H1 (cell line): ENCODE results near the gene TMEM156. TPM values are rescaled to one million over a fixed set of nuclear protein-coding genes. Genes with fewer than 3 reads are reported as not detected.

Source experiments
- ATF2 ChIP-seq: IDR thresholded peaks from 2 replicates; pipeline ENCODE4 v1.6.1; 2012; ENCODE audit warnings: low read length, inconsistent platforms
- SAP30 ChIP-seq: fragments of 300-600 bp; sonication (generic); IDR thresholded peaks from 2 replicates; pipeline ENCODE4 v1.7.1; 2012; ENCODE audit warnings: low read length, moderate library complexity, mild to moderate bottlenecking, inconsistent platforms; ENCODE audit not compliant: insufficient read depth, insufficient replicate concordance
- SIX5 ChIP-seq: IDR thresholded peaks from 2 replicates; pipeline ENCODE4 v1.6.1; 2011; ENCODE audit warnings: mild to moderate bottlenecking, low read depth, low read length
- SP1 ChIP-seq: IDR thresholded peaks from 2 replicates; pipeline ENCODE4 v1.6.1; 2011; ENCODE audit warnings: low read depth, low read length
- polyA plus RNA-seq, 7 experiments: library from polyadenylated mRNA; depleted of rRNA in 3 of 7; stranded (reverse) in 5 of 7; unstranded in 2 of 7; fragments of >200 nt in 5 of 7; fragments of 200-250 nt in 2 of 7; gene quantifications; 1 replicate in 5 of 7; 2 replicates in 1 of 7; 4 replicates in 1 of 7; pipeline versions ENCODE4 v1.2.1 to v1.2.3, GENCODE V29; 2011 to 2013; ENCODE audit warnings: missing spikeins in 2 of 7, mixed read lengths in 2 of 7
- total RNA-seq: library from RNA; stranded (reverse); fragmentation: NEBNext Ultra II Directional; extraction: Animal tissue kit (Norgen Biotek cat#: 25700); gene quantifications from 2 replicates; pipeline ENCODE4 v1.2.1, GENCODE V29; 2021

The TMEM156 gene
- total and polyA plus RNA-seq, 2 of the 8 experiments (the other 6 are each of a cell fraction or from before 2014, with no cell fraction given): not detected

GRCh38 chr4:39047681-39048080 lies 15.5 kb upstream of the TMEM156 start (continued):
- TF ChIP-seq SIX5 (no peak), ATF2 (no peak), SAP30 (no peak), SP1 (no peak)
